ENCODE measurements around the gene PER1.

GRCh38 chr17:8104911-8105310 lies 47.3 kb downstream of the PER1 start:
- no peak for TF ChIP-seq POLR2AphosphoS5 (IDR thresholded peaks at IDR 0.05; ENCODE audit: borderline replicate concordance, low read depth, low read length)
- TF ChIP-seq EZH2 (IDR thresholded peaks at IDR 0.05): no peak
- TF ChIP-seq FOXP2 (optimal IDR thresholded peaks at IDR 0.05; ENCODE audit: control extremely low read depth, extremely low read length, insufficient read depth): no peak

All from SK-N-MC (cell line).